Measurements from ENCODE around the gene PWWP2B.

- peak in 1 of 2 experiments; percentile 62; a peak in 2 of 4 replicates for TF ChIP-seq CTCF (conservative IDR thresholded peaks at IDR 0.05; ENCODE audit: low read depth in 2 of 2)
- TF ChIP-seq POLR2AphosphoS5 (IDR thresholded peaks at IDR 0.05; ENCODE audit: low read depth): no peak
Measured at GRCh38 chr10:132359305-132360040, 37.5 kb upstream of the PWWP2B start.
